AG04450 (cell line): ENCODE data around the gene SLC37A4. TPM values are rescaled to one million over a fixed set of nuclear protein-coding genes. Genes with fewer than 3 reads are reported as not detected.
A peak's percentile ranks its signal among the peaks of the same experiment; 100 is the strongest.
"Not testable (repeated sequence)": the region's sequence is repeated elsewhere in the genome, so short reads cannot be mapped to it uniquely, and the experiment has no call there.

Experiments used
- CTCF ChIA-PET: fragments of 300-600, 350-600 bp; formaldehyde crosslinking; extraction: SDS; loops from one replicate; lab custom pipeline; 2022; ENCODE audit warnings: antibody characterized with exemption, inconsistent platforms; lab: Charles Lee
- POLR2A ChIA-PET: fragments of 350-600 bp; formaldehyde crosslinking; extraction: SDS; loops from one replicate; lab custom pipeline; 2021; ENCODE audit warnings: antibody characterized with exemption, inconsistent platforms; lab: Yijun Ruan, JAX
- DNase-seq: peaks from one replicate; pipeline ENCODE4 v3.0.0-alpha.2; 2011; ENCODE audit warnings: low read depth, low spot score
- H3K27ac ChIP-seq: one replicate; pipeline ENCODE4 v1.5.1; 2012; ENCODE audit warnings: low read depth, low read length, control low read depth
- H3K27me3 ChIP-seq: one replicate; pipeline ENCODE4 v1.6.0; 2012; ENCODE audit warnings: low read length; ENCODE audit not compliant: control insufficient read depth, insufficient read depth
- H3K4me3 ChIP-seq: 2 replicates; pipeline ENCODE4 v1.5.1; 2011; ENCODE audit warnings: mild to moderate bottlenecking, low read depth, low read length, control low read depth
- H3K9me3 ChIP-seq: 2 replicates; pipeline ENCODE4 v1.5.1; 2012; ENCODE audit warnings: low read length; ENCODE audit not compliant: control insufficient read depth, insufficient read depth
- CTCF ChIP-seq: IDR thresholded peaks from 2 replicates; pipeline ENCODE4 v1.5.1; 2011; ENCODE audit warnings: low read depth, low read length, control low read depth, inconsistent platforms
- polyA plus RNA-seq: library from polyadenylated mRNA; depleted of rRNA; stranded (reverse); fragments of >200 nt; gene quantifications from 2 replicates; pipeline ENCODE4 v1.2.3, GENCODE V29; 2011

Gene SLC37A4
- polyA plus RNA-seq, 1 experiment = 14.9 TPM

DNA sequence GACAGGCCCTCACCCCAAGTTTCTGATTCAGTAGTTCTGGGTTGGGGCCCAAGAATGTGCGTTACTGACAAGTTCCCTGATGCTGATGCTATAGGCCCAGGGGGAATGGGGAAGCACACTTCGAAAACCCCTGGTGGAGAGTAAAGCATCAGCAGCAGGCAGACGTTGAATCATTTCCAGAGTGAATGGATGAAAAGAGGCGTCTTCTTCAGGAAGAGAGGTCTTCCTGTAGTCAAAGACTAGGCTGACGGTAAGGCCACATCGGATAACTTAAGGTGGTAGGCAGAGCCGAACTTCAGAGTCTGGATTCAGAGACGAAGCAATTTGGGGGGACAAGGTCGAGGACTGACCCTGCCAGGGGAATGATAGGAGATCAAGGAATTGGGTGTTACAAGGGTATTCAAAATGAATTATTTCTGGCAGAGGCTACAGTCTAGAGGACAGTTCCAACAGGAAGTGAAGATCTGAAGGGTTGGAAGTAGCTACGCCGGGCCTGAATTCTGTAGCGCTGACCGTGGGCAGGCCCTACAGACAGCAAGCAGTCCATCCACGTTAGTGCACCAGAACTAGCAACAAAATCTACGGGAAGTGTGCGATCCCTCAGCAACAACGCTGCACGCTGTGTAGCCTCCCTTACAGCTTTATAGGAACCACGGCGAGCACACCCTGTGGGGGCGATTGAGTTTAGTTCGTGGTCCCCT, 33.6 kb downstream of the SLC37A4 start:
- no peak for DNase-seq
- peak overlapping the region; percentile 85 for H3K4me3 ChIP-seq
- H3K9me3 ChIP-seq = peaks cover 3% of the 10 kb centered on the region; the same call in 1 of the 2 replicates
- TF ChIP-seq CTCF = peak; percentile 48
- no peaks in the 10 kb centered on the region for H3K27me3 ChIP-seq
- CTCF ChIA-PET = interaction anchor here (1.0 to 1.6 kb wide), 2 partner anchors 307 to 331 kb away, joined by 3 to 4 read pairs; no protein-coding TSS in a partner anchor
- POLR2A ChIA-PET = interaction anchor here (0.6 to 1.2 kb wide), 4 partner anchors 8 to 390 kb away, joined by 3 to 10 read pairs (median 4); partner anchors contain the start of genes PHLDB1, RPS25 and TRAPPC4
- no peak overlapping the region for H3K27ac ChIP-seq

DNA sequence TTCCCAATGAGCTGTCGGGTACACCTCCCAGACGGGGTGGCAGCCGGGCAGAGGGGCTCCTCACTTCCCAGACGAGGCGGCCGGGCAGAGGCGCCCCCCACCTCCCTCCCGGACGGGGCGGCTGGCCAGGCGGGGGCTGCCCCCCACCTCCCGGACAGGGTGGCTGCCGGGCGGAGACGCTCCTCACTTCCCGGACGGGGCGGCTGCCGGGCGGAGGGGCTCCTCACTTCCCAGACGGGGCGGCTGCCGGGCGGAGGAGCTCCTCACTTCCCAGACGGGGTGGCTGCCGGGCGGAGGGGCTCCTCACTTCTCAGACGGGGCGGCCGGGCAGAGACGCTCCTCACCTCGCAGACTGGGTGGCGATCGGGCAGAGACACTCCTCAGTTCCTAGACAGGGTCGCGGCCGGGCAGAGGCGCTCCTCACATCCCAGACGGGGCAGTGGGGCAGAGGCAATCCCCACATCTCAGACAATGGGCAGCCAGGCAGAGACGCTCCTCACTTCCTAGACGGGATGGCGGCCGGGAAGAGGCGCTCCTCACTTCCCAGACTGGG, 39.1 kb downstream of the SLC37A4 start:
- POLR2A ChIA-PET, H3K27me3 ChIP-seq, CTCF ChIA-PET, H3K27ac ChIP-seq, H3K9me3 ChIP-seq, H3K4me3 ChIP-seq, DNase-seq: not testable (repeated sequence)

GRCh38 chr11:118988280-118988679, 42.4 kb downstream of the SLC37A4 start:
- Histone ChIP-seq H3K27me3 (no peaks in the 10 kb centered on the region), H3K4me3 (no peak overlapping the region), H3K27ac (no peak overlapping the region), H3K9me3 (peaks cover 5% of the 10 kb centered on the region; the same call in 1 of the 2 replicates)
- DNase-seq = no peak
- ChIA-PET POLR2A (interaction anchor here (1.6 kb wide), 1 partner anchor 9 kb away, joined by 10 read pairs; the partner anchor contains the start of gene CENATAC), CTCF (no interaction called here)
- no peak for TF ChIP-seq CTCF

DNA sequence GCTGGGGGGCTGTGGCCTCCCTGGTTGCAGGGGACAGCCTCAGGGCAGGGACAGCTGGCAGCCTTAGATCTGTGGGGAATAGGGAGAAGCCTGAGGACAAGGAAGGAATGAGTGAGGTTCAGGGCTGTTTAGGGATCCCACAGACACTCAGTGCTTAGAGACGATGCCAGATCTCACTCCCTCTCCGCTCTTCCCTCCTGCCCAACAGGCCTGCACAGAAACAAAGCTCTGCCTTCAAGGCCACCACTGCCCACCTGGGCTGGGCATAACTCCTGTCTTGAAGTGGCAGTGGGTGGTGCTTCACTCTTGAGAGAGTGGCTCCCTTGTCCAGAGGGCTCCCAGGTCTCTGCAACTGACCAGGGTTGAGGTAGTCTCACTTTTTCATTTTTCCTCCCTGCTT, 45.9 kb downstream of the SLC37A4 start:
- CTCF ChIA-PET = interaction anchor here (1.1 kb wide), 1 partner anchor 28 kb away, joined by 4 read pairs; no protein-coding TSS in a partner anchor
- TF ChIP-seq CTCF = no peak
- no peak overlapping the region for H3K27ac ChIP-seq
- H3K27me3 ChIP-seq = peaks cover 6% of the 10 kb centered on the region
- no peaks in the 10 kb centered on the region for H3K9me3 ChIP-seq
- POLR2A ChIA-PET = interaction anchor here (0.6 kb wide), 2 partner anchors 36 to 56 kb away, joined by 4 to 5 read pairs; no protein-coding TSS in a partner anchor
- DNase-seq = no peak
- H3K4me3 ChIP-seq = no peak overlapping the region

- ChIA-PET POLR2A (interaction anchor here (0.6 kb wide), 2 partner anchors 36 to 56 kb away, joined by 4 to 5 read pairs; no protein-coding TSS in a partner anchor), CTCF (interaction anchor here (1.1 kb wide), 1 partner anchor 27 kb away, joined by 4 read pairs; no protein-coding TSS in a partner anchor)
- not testable (repeated sequence) for H3K27ac ChIP-seq, H3K9me3 ChIP-seq, H3K27me3 ChIP-seq, H3K4me3 ChIP-seq, DNase-seq
These were observed 46.3 kb downstream of the SLC37A4 start for GRCh38 chr11:118984337-118984736.
